CD4-positive, alpha-beta memory T cell (primary cell): Measurements from ENCODE around the gene ADORA2A. TPM values are rescaled to one million over a fixed set of nuclear protein-coding genes. Genes with fewer than 3 reads are reported as not detected.

ENCODE experiments used
- CTCF ChIA-PET: fragments of 350-600 bp; sonication (Branson Sonifier 250); formaldehyde crosslinking; loops from one replicate; lab custom pipeline; 2021; ENCODE audit warnings: inconsistent platforms; ENCODE audit not compliant: partially characterized antibody; lab: Charles Lee
- POLR2A ChIA-PET: fragments of 350-600 bp; sonication (Branson Sonifier 250); formaldehyde crosslinking; loops from one replicate; lab custom pipeline; 2021; ENCODE audit not compliant: partially characterized antibody; lab: Charles Lee
- DNase-seq, 5 donors: peaks; one replicate each; pipeline versions ENCODE4 v3.0.0 to v3.0.0-alpha.2; 2020 to 2022; ENCODE audit warnings: mixed read lengths in 1 of 5
- H3K27ac ChIP-seq: one replicate; pipeline ENCODE4 v1.7.0; 2013; ENCODE audit warnings: low read depth, low read length
- H3K27me3 ChIP-seq: 2 replicates; pipeline ENCODE4 v1.7.0; 2013; ENCODE audit warnings: mild to moderate bottlenecking, low read length, moderate library complexity; ENCODE audit not compliant: insufficient read depth
- H3K36me3 ChIP-seq: 2 replicates; pipeline ENCODE4 v1.7.0; 2013; ENCODE audit warnings: mild to moderate bottlenecking, low read length, moderate library complexity; ENCODE audit not compliant: insufficient read depth
- H3K4me1 ChIP-seq: 2 replicates; pipeline ENCODE4 v1.7.0; 2013; ENCODE audit warnings: mild to moderate bottlenecking, low read length, moderate library complexity; ENCODE audit not compliant: insufficient read depth
- H3K4me3 ChIP-seq, 2 donors: one replicate each; pipeline ENCODE4 v1.7.0; 2013; ENCODE audit warnings: low read length in 2 of 2, mild to moderate bottlenecking in 1 of 2
- H3K9me3 ChIP-seq, 2 donors: one replicate each; pipeline ENCODE4 v1.7.0; 2013; ENCODE audit warnings: low read length in 2 of 2, control low read depth in 1 of 2; ENCODE audit not compliant: control insufficient read depth in 1 of 2
- H3K27ac Mint-ChIP-seq, 7 donors: one replicate each; pipeline ENCODE4 v1.8.0; 2020 to 2021; ENCODE audit warnings: mixed read lengths in 7 of 7, mild to moderate bottlenecking in 6 of 7, inconsistent platforms in 3 of 7, moderate library complexity in 3 of 7
- H3K27me3 Mint-ChIP-seq, 2 donors: one replicate each; pipeline ENCODE4 v1.8.0; 2020 to 2021; ENCODE audit warnings: mixed read lengths in 2 of 2
- H3K36me3 Mint-ChIP-seq, 2 donors: one replicate each; pipeline ENCODE4 v1.8.0; 2020 to 2021; ENCODE audit warnings: mixed read lengths in 2 of 2, inconsistent platforms in 1 of 2, mild to moderate bottlenecking in 1 of 2
- H3K4me1 Mint-ChIP-seq, 4 donors: one replicate each; pipeline ENCODE4 v1.8.0; 2020 to 2021; ENCODE audit warnings: mixed read lengths in 4 of 4, mild to moderate bottlenecking in 1 of 4
- H3K4me3 Mint-ChIP-seq, 8 donors: one replicate each; pipeline ENCODE4 v1.8.0; 2020 to 2021; ENCODE audit warnings: mixed read lengths in 8 of 8, mild to moderate bottlenecking in 7 of 8, moderate library complexity in 6 of 8, inconsistent platforms in 3 of 8
- H3K9me3 Mint-ChIP-seq, 8 donors: one replicate each; pipeline ENCODE4 v1.8.0; 2020 to 2021; ENCODE audit warnings: mixed read lengths in 8 of 8, mild to moderate bottlenecking in 5 of 8, inconsistent platforms in 3 of 8, moderate library complexity in 1 of 8
- intact Hi-C: fragments of 100-400 bp; cut with micrococcal nuclease; formaldehyde crosslinking; loops from one replicate; pipeline ENCODE4 v1.15.1; 2023
- polyA plus RNA-seq, 2 donors: library from polyadenylated mRNA; unstranded; fragments of 300-500 nt; fragmentation: Illumina TruSeq; gene quantifications; one replicate each; pipeline ENCODE4 v1.2.3, GENCODE V29; 2021
- total RNA-seq, 2 experiments: library from RNA; stranded (reverse); gene quantifications; one replicate each; pipeline ENCODE4 v1.2.3, GENCODE V29; 2021

ADORA2A gene
- total and polyA plus RNA-seq, 4 experiments from 2014 or later, result 34.5 to 74.7 (median 50.8) TPM

DNA sequence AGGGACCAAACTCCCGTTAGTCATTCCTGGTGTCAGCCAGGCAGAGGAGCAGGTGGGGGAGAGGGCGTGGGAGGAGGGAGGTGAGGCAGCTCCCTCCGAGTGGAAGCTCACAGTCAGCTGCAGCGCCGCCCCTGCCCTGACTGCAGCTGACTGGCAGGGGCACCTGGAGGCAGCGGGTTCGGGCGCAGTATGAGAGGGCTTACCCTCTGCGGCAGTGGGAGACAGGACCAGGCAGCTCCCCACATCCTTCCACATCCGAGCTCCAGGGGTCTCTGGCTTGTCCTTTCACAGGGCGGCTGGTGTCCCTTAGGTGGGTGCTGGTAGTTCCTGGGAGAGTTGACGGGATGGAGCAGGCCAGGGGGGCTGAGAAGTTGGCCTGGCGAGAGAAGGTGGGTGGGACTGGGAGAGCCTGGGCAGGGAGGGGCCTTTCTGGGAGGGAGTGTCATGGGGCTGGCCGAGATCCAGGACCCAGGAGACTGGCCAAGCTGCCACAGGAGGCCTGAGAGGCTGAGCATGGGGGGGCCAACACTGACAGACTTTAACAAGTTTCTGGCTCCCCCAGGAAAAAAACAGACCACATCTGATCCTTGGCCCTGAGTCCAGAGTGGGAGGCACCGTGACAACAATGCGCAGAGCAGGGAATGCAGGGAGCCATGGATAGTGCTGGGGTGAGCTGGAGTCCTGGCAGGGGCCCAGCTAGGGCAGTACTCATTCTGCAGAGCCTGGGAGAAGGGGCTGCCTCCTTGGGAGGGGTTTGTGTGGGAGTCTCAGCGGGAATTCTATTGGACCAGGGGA, 4.9 kb downstream of the ADORA2A start:
- POLR2A ChIA-PET, result no interaction called here
- H3K9me3 ChIP-seq, result no peaks in the 10 kb centered on the region
- Mint-ChIP-seq H3K27me3 (peaks cover 0 to 3% of the 10 kb centered on the region in 2 donors), H3K27ac (peak overlapping the region; percentile 72 to 90 (median 85)), H3K9me3 (peaks cover 0 to 5% (median 0%) of the 10 kb centered on the region in 8 donors), H3K4me1 (peaks cover 47 to 93% (median 76%) of the 10 kb centered on the region in 4 donors), H3K36me3 (peaks cover 9 to 37% of the 10 kb centered on the region in 2 donors), H3K4me3 (peak overlapping the region in 4 of 8 donors; percentile 36 to 73 (median 44))
- CTCF ChIA-PET, result no interaction called here
- no peaks in the 10 kb centered on the region for H3K27me3 ChIP-seq
- peaks cover 24% of the 10 kb centered on the region for H3K36me3 ChIP-seq
- intact Hi-C loops, result loop anchor here (5.0 kb wide), 1 partner anchor 420 kb away; the partner anchor contains the start of gene CABIN1
- H3K4me3 ChIP-seq, result no peak overlapping the region
- no peak for DNase-seq
- peaks cover 97% of the 10 kb centered on the region for H3K4me1 ChIP-seq
- H3K27ac ChIP-seq, result peak overlapping the region; percentile 59

DNA sequence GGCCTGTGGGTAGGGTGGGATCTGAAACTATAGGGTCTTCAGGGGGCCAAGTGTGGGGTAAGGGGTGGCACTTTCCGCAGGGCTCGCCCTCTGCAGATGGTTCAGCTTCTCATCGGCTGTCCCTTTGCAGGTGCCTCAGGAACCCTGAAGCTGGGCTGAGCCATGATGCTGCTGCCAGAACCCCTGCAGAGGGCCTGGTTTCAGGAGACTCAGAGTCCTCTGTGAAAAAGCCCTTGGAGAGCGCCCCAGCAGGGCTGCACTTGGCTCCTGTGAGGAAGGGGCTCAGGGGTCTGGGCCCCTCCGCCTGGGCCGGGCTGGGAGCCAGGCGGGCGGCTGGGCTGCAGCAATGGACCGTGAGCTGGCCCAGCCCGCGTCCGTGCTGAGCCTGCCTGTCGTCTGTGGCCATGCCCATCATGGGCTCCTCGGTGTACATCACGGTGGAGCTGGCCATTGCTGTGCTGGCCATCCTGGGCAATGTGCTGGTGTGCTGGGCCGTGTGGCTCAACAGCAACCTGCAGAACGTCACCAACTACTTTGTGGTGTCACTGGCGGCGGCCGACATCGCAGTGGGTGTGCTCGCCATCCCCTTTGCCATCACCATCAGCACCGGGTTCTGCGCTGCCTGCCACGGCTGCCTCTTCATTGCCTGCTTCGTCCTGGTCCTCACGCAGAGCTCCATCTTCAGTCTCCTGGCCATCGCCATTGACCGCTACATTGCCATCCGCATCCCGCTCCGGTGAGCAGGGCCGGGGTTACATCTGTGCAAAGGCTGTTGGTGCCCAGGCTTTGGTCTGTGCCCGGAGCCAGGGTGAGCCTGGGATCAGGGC, 5.8 kb downstream of the ADORA2A start:
- DNase-seq, result no peak
- Mint-ChIP-seq H3K27me3 (peaks cover 0 to 3% of the 10 kb centered on the region in 2 donors), H3K4me1 (peaks cover 47 to 96% (median 78%) of the 10 kb centered on the region in 4 donors), H3K9me3 (peaks cover 0 to 5% (median 0%) of the 10 kb centered on the region in 8 donors), H3K4me3 (peak overlapping the region in 4 of 8 donors; percentile 7 to 62 (median 17)), H3K27ac (peak overlapping the region; percentile 78 to 100 (median 87)), H3K36me3 (peaks cover 14 to 43% of the 10 kb centered on the region in 2 donors)
- Histone ChIP-seq H3K4me3 (no peak overlapping the region), H3K4me1 (peaks cover 96% of the 10 kb centered on the region), H3K27ac (peak overlapping the region; percentile 59), H3K36me3 (peaks cover 29% of the 10 kb centered on the region), H3K9me3 (no peaks in the 10 kb centered on the region), H3K27me3 (no peaks in the 10 kb centered on the region)
- POLR2A ChIA-PET, result interaction anchor here (2.0 to 2.8 kb wide), 2 partner anchors 9 to 11 kb away, joined by 7 to 10 read pairs; no protein-coding TSS in a partner anchor
- CTCF ChIA-PET, result interaction anchor here (0.8 to 2.2 kb wide), 3 partner anchors 10 to 70 kb away, joined by 3 to 8 read pairs (median 3); no protein-coding TSS in a partner anchor
- intact Hi-C loops, result loop anchor here (5.0 kb wide), 1 partner anchor 421 kb away; the partner anchor contains the start of gene CABIN1

DNA sequence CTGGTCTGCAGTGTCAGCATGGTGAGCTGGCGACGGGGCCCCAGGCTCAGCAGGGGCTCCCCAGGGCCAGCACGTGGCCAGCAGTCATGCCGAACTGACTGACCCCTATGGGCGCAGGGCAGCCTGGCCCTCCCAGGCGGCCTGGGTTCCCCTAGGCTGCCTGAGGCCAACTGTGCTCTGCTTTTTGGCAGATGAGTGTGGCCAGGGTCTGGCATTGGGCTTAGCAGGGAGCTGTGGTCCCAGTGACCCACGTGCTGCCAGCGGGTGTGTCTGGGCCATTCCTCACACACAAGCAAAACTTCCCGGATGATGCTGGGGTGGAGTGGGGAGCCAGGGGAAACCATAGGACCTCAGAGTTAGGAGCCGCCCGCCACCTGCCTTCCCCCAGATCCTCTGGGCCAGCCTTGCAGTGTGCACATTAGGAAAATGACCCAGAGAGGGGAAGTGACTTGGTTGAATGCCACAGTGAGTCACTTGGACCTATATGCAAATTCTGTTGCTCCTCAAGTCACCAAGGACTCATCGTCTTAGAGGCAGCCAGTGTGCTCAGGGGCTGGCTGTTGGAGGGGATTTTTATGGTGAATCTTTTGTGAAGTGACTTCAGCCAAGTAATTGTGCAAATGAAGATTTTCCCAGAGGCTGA, 6.5 kb downstream of the ADORA2A start:
- DNase-seq, result peak in 1 of 5 donors; percentile 85
- H3K36me3 ChIP-seq, result peaks cover 29% of the 10 kb centered on the region
- peak overlapping the region; percentile 59 for H3K27ac ChIP-seq
- peaks cover 19 to 44% of the 10 kb centered on the region in 2 donors for H3K36me3 Mint-ChIP-seq
- ChIA-PET CTCF (interaction anchor here (0.8 to 2.2 kb wide), 5 partner anchors 8 to 69 kb away, joined by 3 to 14 read pairs (median 8); partner anchors contain the start of gene ADORA2A), POLR2A (interaction anchor here (1.1 to 5.0 kb wide), 5 partner anchors 7 to 121 kb away, joined by 3 to 35 read pairs (median 10); partner anchors contain the start of genes ADORA2A and GUCD1)
- peak overlapping the region; percentile 87 to 100 (median 92) for H3K27ac Mint-ChIP-seq
- peaks cover 0 to 3% (median 0%) of the 10 kb centered on the region in 8 donors for H3K9me3 Mint-ChIP-seq
- H3K27me3 ChIP-seq, result no peaks in the 10 kb centered on the region
- no peak overlapping the region for H3K4me3 ChIP-seq
- H3K4me1 ChIP-seq, result peaks cover 89% of the 10 kb centered on the region
- peak overlapping the region; percentile 52 to 88 (median 70) for H3K4me3 Mint-ChIP-seq
- H3K27me3 Mint-ChIP-seq, result peaks cover 0 to 3% of the 10 kb centered on the region in 2 donors
- intact Hi-C loops, result loop anchor here (1.0 to 5.0 kb wide), 3 partner anchors 10 to 422 kb away; partner anchors contain the start of genes CABIN1, GUCD1 and SNRPD3
- H3K4me1 Mint-ChIP-seq, result peaks cover 41 to 92% (median 74%) of the 10 kb centered on the region in 4 donors
- H3K9me3 ChIP-seq, result no peaks in the 10 kb centered on the region

DNA sequence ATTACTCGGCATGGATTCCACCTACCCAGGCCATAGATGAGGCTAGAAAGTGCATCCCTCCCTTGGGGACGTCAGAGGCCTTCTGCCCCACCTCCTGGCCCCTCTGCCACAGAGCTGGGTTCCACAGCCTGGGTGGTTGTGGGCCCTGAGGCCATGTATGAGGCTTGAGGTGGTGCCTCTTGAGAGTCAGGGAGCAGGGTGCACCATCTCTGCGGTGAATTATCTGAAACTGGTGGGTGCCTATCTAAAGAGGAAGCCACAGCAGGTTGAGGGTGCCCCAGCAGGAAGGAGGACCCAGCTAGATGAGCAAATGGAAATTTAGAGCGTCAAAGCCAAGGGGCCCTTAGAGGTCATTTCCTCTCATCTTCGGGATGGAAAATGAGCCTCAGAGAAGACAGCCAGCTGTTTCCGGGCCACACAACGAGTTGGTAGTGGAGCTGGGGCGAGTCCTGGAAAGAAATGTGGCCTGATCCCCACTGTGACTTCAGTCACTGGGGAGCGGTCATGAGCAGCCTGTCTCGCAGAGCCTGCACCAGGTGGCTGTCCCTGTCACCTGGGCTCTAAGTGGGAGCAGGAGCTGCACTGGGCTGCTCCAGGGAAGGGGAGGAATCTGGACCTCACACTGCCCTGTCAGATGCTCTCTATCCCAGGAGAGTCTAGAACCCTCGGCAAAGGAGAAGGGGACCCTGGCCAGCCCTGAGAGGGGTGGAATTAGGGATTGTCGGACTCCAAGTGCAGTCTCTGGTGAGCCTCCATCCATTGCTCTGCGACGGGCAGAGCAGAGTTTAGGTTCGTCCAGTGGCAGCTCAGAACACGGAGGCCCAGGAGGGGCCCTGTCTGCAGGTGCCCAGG, 7.3 kb downstream of the ADORA2A start:
- peaks cover 0 to 3% (median 0%) of the 10 kb centered on the region in 8 donors for H3K9me3 Mint-ChIP-seq
- Histone ChIP-seq H3K27ac (peak overlapping the region; percentile 59), H3K36me3 (peaks cover 29% of the 10 kb centered on the region), H3K27me3 (no peaks in the 10 kb centered on the region), H3K4me1 (peaks cover 81% of the 10 kb centered on the region), H3K4me3 (peak overlapping the region; percentile 6 to 16), H3K9me3 (no peaks in the 10 kb centered on the region)
- peaks cover 35 to 90% (median 70%) of the 10 kb centered on the region in 4 donors for H3K4me1 Mint-ChIP-seq
- ChIA-PET CTCF (interaction anchor here (0.9 to 2.2 kb wide), 8 partner anchors 8 to 192 kb away, joined by 3 to 14 read pairs (median 6); partner anchors contain the start of gene ADORA2A), POLR2A (interaction anchor here (0.7 to 5.0 kb wide), 7 partner anchors 8 to 120 kb away, joined by 3 to 35 read pairs (median 7); partner anchors contain the start of genes ADORA2A and GUCD1)
- H3K27ac Mint-ChIP-seq, result peak overlapping the region; percentile 87 to 100 (median 92)
- intact Hi-C loops, result loop anchor here (1.0 to 5.0 kb wide), 3 partner anchors 10 to 422 kb away; partner anchors contain the start of genes CABIN1, GUCD1 and SNRPD3
- peaks cover 0 to 3% of the 10 kb centered on the region in 2 donors for H3K27me3 Mint-ChIP-seq
- DNase-seq, result peak; percentile 82 to 95 (median 84)
- H3K36me3 Mint-ChIP-seq, result peaks cover 19 to 48% of the 10 kb centered on the region in 2 donors
- peak overlapping the region; percentile 52 to 88 (median 70) for H3K4me3 Mint-ChIP-seq

DNA sequence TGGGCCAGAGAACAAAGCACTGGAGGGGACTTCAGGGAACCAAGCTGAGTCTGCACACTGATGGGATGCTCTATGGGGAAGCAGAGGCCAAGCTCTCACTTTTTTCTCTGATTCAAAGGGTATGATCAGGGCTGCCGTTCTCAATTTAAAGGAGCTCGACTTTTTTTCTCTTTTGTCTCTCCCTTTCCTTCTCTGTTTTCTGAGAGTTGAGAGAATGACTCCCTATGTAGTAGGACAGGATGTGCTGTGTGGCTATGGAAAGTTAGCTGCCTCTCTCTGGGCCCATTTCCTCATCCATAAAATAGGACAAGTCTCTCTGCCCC, 7.9 kb downstream of the ADORA2A start:
- H3K36me3 ChIP-seq, result peaks cover 34% of the 10 kb centered on the region
- H3K27me3 ChIP-seq, result no peaks in the 10 kb centered on the region
- Mint-ChIP-seq H3K36me3 (peaks cover 19 to 50% of the 10 kb centered on the region in 2 donors), H3K9me3 (peaks cover 0 to 2% (median 0%) of the 10 kb centered on the region in 8 donors), H3K27me3 (peaks cover 0 to 3% of the 10 kb centered on the region in 2 donors), H3K27ac (peak overlapping the region; percentile 87 to 100 (median 92)), H3K4me1 (peaks cover 33 to 90% (median 67%) of the 10 kb centered on the region in 4 donors), H3K4me3 (peak overlapping the region in 5 of 8 donors; percentile 62 to 88 (median 76))
- intact Hi-C loops, result no loop called here
- POLR2A ChIA-PET, result interaction anchor here (0.7 to 5.0 kb wide), 8 partner anchors 9 to 120 kb away, joined by 3 to 35 read pairs (median 5); partner anchors contain the start of genes ADORA2A and GUCD1
- no peak for DNase-seq
- H3K9me3 ChIP-seq, result no peaks in the 10 kb centered on the region
- peak overlapping the region; percentile 6 to 16 for H3K4me3 ChIP-seq
- peak overlapping the region; percentile 59 for H3K27ac ChIP-seq
- H3K4me1 ChIP-seq, result peaks cover 75% of the 10 kb centered on the region
- CTCF ChIA-PET, result interaction anchor here (0.6 to 2.2 kb wide), 9 partner anchors 9 to 193 kb away, joined by 3 to 14 read pairs (median 5); partner anchors contain the start of gene ADORA2A
